Liver (tissue), 9 donors: ENCODE data around the gene LRRC47. TPM values are rescaled to one million over a fixed set of nuclear protein-coding genes. Genes with fewer than 3 reads are reported as not detected.

Source experiments
- DNase-seq: peaks from one replicate; pipeline ENCODE4 v3.0.0-alpha.2; 2017; ENCODE audit warnings: low spot score
- H3K27ac ChIP-seq, 2 donors: one replicate each; pipeline ENCODE4 v1.7.0; 2013; ENCODE audit warnings: inconsistent platforms in 2 of 2, low read length in 2 of 2, control low read depth in 1 of 2, low read depth in 1 of 2, mild to moderate bottlenecking in 1 of 2
- H3K27me3 ChIP-seq, 4 donors: one replicate each; pipeline versions ENCODE4 v1.6.1 to v1.7.0; 2013; ENCODE audit warnings: low read length in 3 of 4, inconsistent platforms in 1 of 4, mild to moderate bottlenecking in 1 of 4, moderate library complexity in 1 of 4; ENCODE audit not compliant: control insufficient read depth in 4 of 4, insufficient read depth in 4 of 4
- H3K36me3 ChIP-seq, 4 donors: one replicate each; pipeline versions ENCODE4 v1.6.1 to v1.7.0; 2013; ENCODE audit warnings: low read length in 3 of 4, mild to moderate bottlenecking in 3 of 4, low read depth in 1 of 4, moderate library complexity in 1 of 4; ENCODE audit not compliant: control insufficient read depth in 4 of 4, insufficient read depth in 3 of 4
- H3K4me1 ChIP-seq, 4 donors: one replicate each; pipeline versions ENCODE4 v1.6.1 to v1.7.0; 2013; ENCODE audit warnings: low read length in 3 of 4, mild to moderate bottlenecking in 3 of 4, moderate library complexity in 1 of 4; ENCODE audit not compliant: control insufficient read depth in 4 of 4, insufficient read depth in 4 of 4
- H3K4me3 ChIP-seq, 3 donors: one replicate each; pipeline versions ENCODE4 v1.6.1 to v1.7.0; 2013; ENCODE audit warnings: low read length in 3 of 3, control low read depth in 1 of 3, low read depth in 1 of 3, mild to moderate bottlenecking in 1 of 3
- H3K9ac ChIP-seq, 2 donors: one replicate each; pipeline ENCODE4 v1.7.0; 2013; ENCODE audit warnings: low read length in 2 of 2, mild to moderate bottlenecking in 2 of 2, moderate library complexity in 2 of 2, control low read depth in 1 of 2, low read depth in 1 of 2
- H3K9me3 ChIP-seq, 4 donors: one replicate each; pipeline versions ENCODE4 v1.6.1 to v1.7.0; 2013; ENCODE audit warnings: low read length in 3 of 4; ENCODE audit not compliant: control insufficient read depth in 4 of 4
- ATF3 ChIP-seq: IDR thresholded peaks from 2 replicates; pipeline ENCODE4 v1.6.1; 2016; ENCODE audit warnings: antibody characterized with exemption
- CTCF ChIP-seq: fragments of 150-350 bp; IDR thresholded peaks from 2 replicates; pipeline ENCODE4 v1.5.1; 2017; ENCODE audit warnings: improper control_type of control experiment, low read depth, low read length; ENCODE audit not compliant: missing input control
- EGR1 ChIP-seq, 2 donors: IDR thresholded peaks; 2 replicates each; pipeline ENCODE4 v1.6.1; 2016 to 2018; ENCODE audit warnings: antibody characterized with exemption in 2 of 2, low read depth in 2 of 2
- FOXA1 ChIP-seq: IDR thresholded peaks from 2 replicates; pipeline ENCODE4 v1.6.1; 2016; ENCODE audit warnings: antibody characterized with exemption
- FOXA2 ChIP-seq: IDR thresholded peaks from 2 replicates; pipeline ENCODE4 v1.6.1; 2016; ENCODE audit warnings: antibody characterized with exemption
- GABPA ChIP-seq, 2 donors: IDR thresholded peaks in 1 of 2; conservative IDR thresholded peaks in 1 of 2; 2 replicates each; pipeline ENCODE4 v1.6.1; 2016; ENCODE audit warnings: antibody characterized with exemption in 2 of 2, mild to moderate bottlenecking in 1 of 2, moderate library complexity in 1 of 2
- HNF4A ChIP-seq, 2 donors: conservative IDR thresholded peaks; 2 replicates each; pipeline ENCODE4 v1.6.1; 2016; ENCODE audit warnings: antibody characterized with exemption in 2 of 2, mild to moderate bottlenecking in 2 of 2
- HNF4G ChIP-seq: IDR thresholded peaks from 2 replicates; pipeline ENCODE4 v1.6.1; 2016; ENCODE audit warnings: antibody characterized with exemption
- JUND ChIP-seq, 2 donors: IDR thresholded peaks; 2 replicates each; pipeline ENCODE4 v1.6.1; 2016; ENCODE audit warnings: antibody characterized with exemption in 2 of 2
- MAX ChIP-seq: IDR thresholded peaks from 2 replicates; pipeline ENCODE4 v1.6.1; 2016; ENCODE audit warnings: antibody characterized with exemption
- RAD21 ChIP-seq, 2 donors: IDR thresholded peaks; 2 replicates each; pipeline ENCODE4 v1.6.1; 2016; ENCODE audit warnings: antibody characterized with exemption in 2 of 2, mild to moderate bottlenecking in 2 of 2
- REST ChIP-seq: IDR thresholded peaks from 2 replicates; pipeline ENCODE4 v1.6.1; 2016; ENCODE audit warnings: antibody characterized with exemption, mild to moderate bottlenecking
- RXRA ChIP-seq, 2 donors: IDR thresholded peaks; 2 replicates each; pipeline ENCODE4 v1.6.1; 2017 to 2018; ENCODE audit warnings: antibody characterized with exemption in 2 of 2, mild to moderate bottlenecking in 1 of 2
- SP1 ChIP-seq: IDR thresholded peaks from 2 replicates; pipeline ENCODE4 v1.6.1; 2018; ENCODE audit warnings: antibody characterized with exemption, mild to moderate bottlenecking
- TAF1 ChIP-seq: conservative IDR thresholded peaks from 2 replicates; pipeline ENCODE4 v1.6.1; 2016; ENCODE audit warnings: antibody characterized with exemption, mild to moderate bottlenecking
- YY1 ChIP-seq: IDR thresholded peaks from 2 replicates; pipeline ENCODE4 v1.6.1; 2016; ENCODE audit warnings: antibody characterized with exemption, mild to moderate bottlenecking
- ZBTB33 ChIP-seq: IDR thresholded peaks from 2 replicates; pipeline ENCODE4 v1.6.1; 2016; ENCODE audit warnings: antibody characterized with exemption
- WGBS: extraction: QIAGEN DNeasy Blood & Tissue Kit; methylation state at CpG from one replicate; pipeline ENCODE4 v1.1.7; 2013; 5-methylcytosine and 5-hydroxymethylcytosine counted together
- polyA plus RNA-seq, 2 donors: library from polyadenylated mRNA; stranded (reverse) in 1 of 2; unstranded in 1 of 2; fragments of 200-250 nt in 1 of 2; fragments of >200 nt in 1 of 2; fragmentation: Nextera tagmentation in 1 of 2; extraction: Ambion mirVana in 1 of 2; gene quantifications; one replicate each; pipeline versions ENCODE4 v1.2.1 to v1.2.3, GENCODE V29; 2013 to 2015
- total RNA-seq, 2 donors: library from RNA; depleted of rRNA; stranded (reverse); fragments of >200 nt; gene quantifications; one replicate each; pipeline ENCODE4 v1.2.3, GENCODE V29; 2014
- donor health status: healthy.
- donor health status: healthy.
- donor health status: healthy.
- donor health status: healthy.
- donor health status: healthy.

The LRRC47 gene
- total and polyA plus RNA-seq, 4 donors = 8.7 to 23.8 (median 15.4) TPM

- Histone ChIP-seq H3K4me3 (no peak overlapping the region), H3K27ac (no peak overlapping the region), H3K36me3 (peaks cover 0 to 13% (median 4%) of the 10 kb centered on the region in 4 donors), H3K4me1 (peaks cover 8 to 37% (median 19%) of the 10 kb centered on the region in 4 donors), H3K9ac (no peak overlapping the region), H3K9me3 (no peaks in the 10 kb centered on the region), H3K27me3 (no peaks in the 10 kb centered on the region)
- no peak for DNase-seq
- TF ChIP-seq YY1 = no peak
- TF ChIP-seq ZBTB33 = no peak
- TF ChIP-seq TAF1 = no peak
- WGBS = 96% methylated on average over 10 of the region's 10 CpGs
Measured at GRCh38 chr1:3744646-3745045, 51.7 kb downstream of the LRRC47 start.

- DNase-seq = no peak
- peaks cover 0 to 14% (median 4%) of the 10 kb centered on the region in 4 donors for H3K36me3 ChIP-seq
- H3K9ac ChIP-seq = no peak overlapping the region
Measured at GRCh38 chr1:3743826-3744225, 52.5 kb downstream of the LRRC47 start.

More at GRCh38 chr1:3743826-3744225, 52.5 kb downstream of the LRRC47 start:
- Histone ChIP-seq H3K4me3 (no peak overlapping the region), H3K9me3 (no peaks in the 10 kb centered on the region), H3K27ac (no peak overlapping the region), H3K4me1 (peaks cover 8 to 37% (median 19%) of the 10 kb centered on the region in 4 donors), H3K27me3 (no peaks in the 10 kb centered on the region)
- 97% methylated on average over 12 of the region's 12 CpGs for WGBS
- TF ChIP-seq FOXA2 (no peak), FOXA1 (no peak), GABPA (IDR thresholded peaks at IDR 0.05 in 1 of 2, conservative IDR thresholded peaks at IDR 0.05 in 1 of 2) (no peak), YY1 (no peak), HNF4G (no peak), JUND (IDR thresholded peaks at IDR 0.05) (no peak), TAF1 (no peak), ATF3 (no peak), EGR1 (IDR thresholded peaks at IDR 0.05; ENCODE audit: low read depth in 2 of 2) (no peak), HNF4A (conservative IDR thresholded peaks at IDR 0.05) (no peak), RXRA (IDR thresholded peaks at IDR 0.05) (no peak), MAX (no peak), RAD21 (IDR thresholded peaks at IDR 0.05) (no peak), REST (no peak), SP1 (no peak), CTCF (no peak)
